K562 (cell line): ENCODE data around the gene C4A. TPM values are rescaled to one million over a fixed set of nuclear protein-coding genes. Genes with fewer than 3 reads are reported as not detected.
A peak's percentile ranks its signal among the peaks of the same experiment; 100 is the strongest.
"Not testable (repeated sequence)": the region's sequence is repeated elsewhere in the genome, so short reads cannot be mapped to it uniquely, and the experiment has no call there.

Experiments used
- ATAC-seq: fragments of 200-7000 bp; cut with Tn5 transposase; 3 replicates; pipeline ENCODE4 v1.9.1; 2020; ENCODE audit warnings: moderate library complexity
- BruUV-seq: library from RNA; stranded (reverse); fragments of 400-500 nt; replicated peaks from 2 replicates; lab custom pipeline; 2021; lab: Mats Ljungman, UMichigan
- CTCF ChIA-PET: fragments of 300-600 bp; formaldehyde crosslinking; extraction: SDS; loops from one replicate; lab custom pipeline; 2021; ENCODE audit warnings: low intra/inter-chr PET ratio; lab: Yijun Ruan, JAX
- POLR2A ChIA-PET: fragments of 300-600, 350-650 bp; sonication (Branson Sonifier 250); formaldehyde crosslinking; extraction: SDS; loops from one replicate; lab custom pipeline; 2021; ENCODE audit warnings: antibody characterized with exemption, inconsistent platforms; lab: Yijun Ruan, JAX
- DNase-seq, 4 experiments: peaks; one replicate each; pipeline versions ENCODE4 v3.0.0 to v3.0.0-alpha.2; 2011 to 2018; ENCODE audit warnings: low spot score in 3 of 4, mixed read lengths in 3 of 4; ENCODE audit errors: extremely low read depth in 1 of 4
- FAIRE-seq: peaks from 2 replicates; lab custom pipeline; 2011; peaks lifted over from hg19 to GRCh38; lab: Jason Lieb, UNC
- H2AFZ ChIP-seq: 2 replicates; pipeline ENCODE4 v1.6.0; 2011; ENCODE audit warnings: low read depth, low read length, control low read depth, inconsistent platforms
- H3K27ac ChIP-seq: fragments of 200-600 bp; 3 replicates; pipeline ENCODE4 v1.8.0; 2011; ENCODE audit warnings: low read depth, mild to moderate bottlenecking, control low read depth, inconsistent platforms, low read length, moderate library complexity, mixed read lengths; ENCODE audit errors: extremely low read depth
- H3K27me3 ChIP-seq, 2 experiments: fragments of 300-600 bp in 1 of 2; 2 replicates in 1 of 2; 3 replicates in 1 of 2; pipeline versions ENCODE4 v1.6.0 to v1.8.0; 2011; ENCODE audit warnings: inconsistent platforms in 2 of 2, low read length in 2 of 2, mild to moderate bottlenecking in 1 of 2, mixed read lengths in 1 of 2, moderate library complexity in 1 of 2; ENCODE audit not compliant: control insufficient read depth in 2 of 2, insufficient read depth in 2 of 2
- H3K36me3 ChIP-seq: fragments of 300-600 bp; 3 replicates; pipeline ENCODE4 v1.8.0; 2011; ENCODE audit warnings: mild to moderate bottlenecking, low read length, inconsistent platforms; ENCODE audit not compliant: control insufficient read depth, insufficient read depth
- H3K4me1 ChIP-seq, 2 experiments: fragments of 200-600 bp in 1 of 2; replicated peaks in 1 of 2; 2 replicates in 1 of 2; 3 replicates in 1 of 2; pipeline versions ENCODE4 v1.5.1 to v1.8.0; 2011; ENCODE audit warnings: inconsistent platforms in 2 of 2, low read length in 2 of 2, mild to moderate bottlenecking in 1 of 2, mixed read lengths in 1 of 2, moderate library complexity in 1 of 2; ENCODE audit not compliant: control insufficient read depth in 2 of 2, insufficient read depth in 2 of 2
- H3K4me2 ChIP-seq: 2 replicates; pipeline ENCODE4 v1.6.1; 2011; ENCODE audit warnings: low read length, control low read depth, inconsistent platforms, mixed read lengths; ENCODE audit not compliant: insufficient read depth
- H3K4me3 ChIP-seq: fragments of 200-600 bp; sonication (generic), shearing (Covaris generic); 2 replicates; pipeline ENCODE4 v1.5.1; 2016; ENCODE audit warnings: control low read depth, inconsistent platforms
- H3K79me2 ChIP-seq: fragments of 200-600 bp; 3 replicates; pipeline ENCODE4 v1.8.0; 2011; ENCODE audit warnings: low read length, inconsistent platforms; ENCODE audit not compliant: control insufficient read depth, insufficient read depth
- H3K9ac ChIP-seq, 2 experiments: 2 replicates each; pipeline versions ENCODE4 v1.6.0 to v1.6.1; 2011; ENCODE audit warnings: low read depth in 2 of 2, low read length in 2 of 2, control low read depth in 1 of 2, inconsistent platforms in 1 of 2, mild to moderate bottlenecking in 1 of 2, mixed read lengths in 1 of 2; ENCODE audit not compliant: insufficient read depth in 1 of 2
- H3K9me1 ChIP-seq: one replicate; pipeline ENCODE4 v1.6.0; 2011; ENCODE audit warnings: inconsistent platforms, mild to moderate bottlenecking, low read length, moderate library complexity; ENCODE audit not compliant: control insufficient read depth, insufficient read depth
- H3K9me3 ChIP-seq: replicated peaks from 2 replicates; pipeline ENCODE4 v1.5.1; 2011; ENCODE audit warnings: low read depth, low read length, inconsistent platforms; ENCODE audit not compliant: control insufficient read depth, insufficient read depth
- H4K20me1 ChIP-seq: replicated peaks from 2 replicates; pipeline ENCODE4 v1.6.1; 2011; ENCODE audit warnings: low read length, inconsistent platforms, mixed read lengths; ENCODE audit not compliant: control insufficient read depth, insufficient read depth
- DACH1 ChIP-seq: fragments of 450-650 bp; IDR thresholded peaks from 2 replicates; pipeline ENCODE4 v1.6.1; 2018; ENCODE audit not compliant: partially characterized antibody
- KDM1A ChIP-seq, 2 experiments: fragments of 450-650 bp; IDR thresholded peaks; 2 replicates each; pipeline ENCODE4 v1.6.1; 2016; ENCODE audit warnings: mild to moderate bottlenecking in 2 of 2
- SMARCA5 ChIP-seq: fragments of 450-650 bp; IDR thresholded peaks from 2 replicates; pipeline ENCODE4 v1.6.1; 2016
- TAF9B ChIP-seq: fragments of 450-650 bp; IDR thresholded peaks from 2 replicates; pipeline ENCODE4 v1.6.1; 2018; ENCODE audit warnings: mild to moderate bottlenecking; ENCODE audit not compliant: partially characterized antibody
- TBL1XR1 ChIP-seq, 2 experiments: IDR thresholded peaks; 2 replicates each; pipeline ENCODE4 v1.6.1; 2012; ENCODE audit warnings: improper control_type of control experiment in 2 of 2, low read length in 2 of 2, mild to moderate bottlenecking in 1 of 2
- ZEB2 ChIP-seq: fragments of 450-650 bp; IDR thresholded peaks from 2 replicates; pipeline ENCODE4 v1.6.1; 2016
- WGBS: fragments of 100-300 bp; shearing (Covaris generic); methylation state at CpG from one replicate; pipeline ENCODE4 v1.1.6; 2016; ENCODE audit warnings: low coverage, mixed read lengths; ENCODE audit not compliant: insufficient coverage; ENCODE audit errors: missing lambda C conversion rate; 5-methylcytosine and 5-hydroxymethylcytosine counted together
- in situ Hi-C: fragments of 300-500 bp; cut with MboI; formaldehyde crosslinking; loops from 4 replicates; pipeline ENCODE4 v1.15.0; 2018; ENCODE audit warnings: inconsistent platforms, mixed read lengths
- intact Hi-C: fragments of 100-400 bp; cut with micrococcal nuclease; formaldehyde crosslinking; loops from 2 replicates; pipeline ENCODE4 v1.14.2; 2022
- polyA plus RNA-seq, 8 experiments: library from polyadenylated mRNA; depleted of rRNA in 4 of 8; stranded (reverse) in 5 of 8; unstranded in 3 of 8; fragments of >200 nt; fragmentation: Nextera tagmentation in 2 of 8; fragmentation: Illumina TruSeq in 1 of 8; extraction: Ambion mirVana in 2 of 8; extraction: Trizol in 1 of 8; gene quantifications; 2 replicates each; pipeline versions ENCODE4 v1.2.1 to v1.2.3, GENCODE V29; 2011 to 2014; ENCODE audit warnings: inconsistent platforms in 1 of 8, missing spikeins in 1 of 8
- total RNA-seq, 7 experiments: library from RNA; depleted of rRNA in 6 of 7; stranded (reverse); fragments of >200 nt in 6 of 7; fragmentation: Illumina TruSeq in 2 of 7; extraction: Trizol in 2 of 7; gene quantifications; 2 replicates each; pipeline versions ENCODE4 v1.2.1 to v1.2.3, GENCODE V29; 2011 to 2021; ENCODE audit warnings: low replicate concordance in 1 of 7
- TF ChIP-seq, protein P1 (sequence below), 2 experiments: fragments of 450-650 bp; IDR thresholded peaks; 2 replicates each; pipeline ENCODE4 v1.6.1; 2016
- TF ChIP-seq, protein P2 (sequence below): fragments of 150-350 bp; conservative IDR thresholded peaks from 2 replicates; pipeline ENCODE4 v1.6.1; 2014; ENCODE audit warnings: low read length
- TF ChIP-seq, protein P3 (sequence below): fragments of 450-650 bp; IDR thresholded peaks from 2 replicates; pipeline ENCODE4 v1.6.1; 2018; ENCODE audit warnings: mild to moderate bottlenecking, low read depth; ENCODE audit not compliant: partially characterized antibody

C4A gene
- total and polyA plus RNA-seq, 9 of the 15 experiments (the other 6 are each of a cell fraction or from before 2014, with no cell fraction given), result 0.27 to 7.6 (median 5.0) TPM

DNA sequence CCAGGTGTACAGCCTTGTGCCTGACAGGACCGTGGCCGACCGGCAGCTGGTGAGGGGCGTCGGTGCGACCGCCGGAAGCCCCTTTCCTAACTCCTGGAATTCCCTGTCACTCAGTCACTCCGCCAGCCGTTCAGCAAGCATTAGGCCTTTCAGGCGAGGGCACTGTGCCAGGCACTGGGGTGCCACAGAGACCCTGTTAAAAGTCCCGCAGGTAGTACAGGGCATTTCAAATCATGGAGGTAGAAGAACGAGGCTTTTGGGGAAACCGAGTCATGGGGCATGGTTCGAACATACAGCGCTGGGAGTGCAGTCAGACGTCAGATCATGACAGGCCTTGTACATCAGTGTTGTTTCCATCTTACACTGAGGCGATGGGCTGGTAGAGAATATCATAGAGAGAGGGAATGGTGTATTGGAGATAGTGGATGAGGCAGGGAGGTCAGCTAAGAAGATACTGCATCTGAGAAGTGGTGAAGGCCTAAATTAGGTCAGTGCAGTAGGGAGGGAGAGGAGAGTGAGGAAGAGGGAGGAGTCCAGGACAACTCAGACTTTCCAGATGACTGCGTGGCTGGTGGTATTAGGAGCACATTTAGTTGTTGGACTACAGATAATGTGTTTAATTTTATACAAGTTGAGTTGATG, 9.0 kb upstream of the C4A start (continued):
- TF ChIP-seq, protein P1, sequence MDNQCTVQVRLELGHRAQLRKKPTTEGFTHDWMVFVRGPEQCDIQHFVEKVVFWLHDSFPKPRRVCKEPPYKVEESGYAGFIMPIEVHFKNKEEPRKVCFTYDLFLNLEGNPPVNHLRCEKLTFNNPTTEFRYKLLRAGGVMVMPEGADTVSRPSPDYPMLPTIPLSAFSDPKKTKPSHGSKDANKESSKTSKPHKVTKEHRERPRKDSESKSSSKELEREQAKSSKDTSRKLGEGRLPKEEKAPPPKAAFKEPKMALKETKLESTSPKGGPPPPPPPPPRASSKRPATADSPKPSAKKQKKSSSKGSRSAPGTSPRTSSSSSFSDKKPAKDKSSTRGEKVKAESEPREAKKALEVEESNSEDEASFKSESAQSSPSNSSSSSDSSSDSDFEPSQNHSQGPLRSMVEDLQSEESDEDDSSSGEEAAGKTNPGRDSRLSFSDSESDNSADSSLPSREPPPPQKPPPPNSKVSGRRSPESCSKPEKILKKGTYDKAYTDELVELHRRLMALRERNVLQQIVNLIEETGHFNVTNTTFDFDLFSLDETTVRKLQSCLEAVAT (IDR thresholded peaks at IDR 0.05), result peak; percentile 28 to 74; a peak in 2 of 4 replicates
- TF ChIP-seq SMARCA5, result peak; percentile 77
- TF ChIP-seq KDM1A (IDR thresholded peaks at IDR 0.05), result peak in 1 of 2 experiments; percentile 44; a peak in 1 of 4 replicates
- TF ChIP-seq TBL1XR1 (IDR thresholded peaks at IDR 0.05; ENCODE audit: low read length in 2 of 2), result no peak
- TF ChIP-seq DACH1, result no peak
- TF ChIP-seq, protein P2, sequence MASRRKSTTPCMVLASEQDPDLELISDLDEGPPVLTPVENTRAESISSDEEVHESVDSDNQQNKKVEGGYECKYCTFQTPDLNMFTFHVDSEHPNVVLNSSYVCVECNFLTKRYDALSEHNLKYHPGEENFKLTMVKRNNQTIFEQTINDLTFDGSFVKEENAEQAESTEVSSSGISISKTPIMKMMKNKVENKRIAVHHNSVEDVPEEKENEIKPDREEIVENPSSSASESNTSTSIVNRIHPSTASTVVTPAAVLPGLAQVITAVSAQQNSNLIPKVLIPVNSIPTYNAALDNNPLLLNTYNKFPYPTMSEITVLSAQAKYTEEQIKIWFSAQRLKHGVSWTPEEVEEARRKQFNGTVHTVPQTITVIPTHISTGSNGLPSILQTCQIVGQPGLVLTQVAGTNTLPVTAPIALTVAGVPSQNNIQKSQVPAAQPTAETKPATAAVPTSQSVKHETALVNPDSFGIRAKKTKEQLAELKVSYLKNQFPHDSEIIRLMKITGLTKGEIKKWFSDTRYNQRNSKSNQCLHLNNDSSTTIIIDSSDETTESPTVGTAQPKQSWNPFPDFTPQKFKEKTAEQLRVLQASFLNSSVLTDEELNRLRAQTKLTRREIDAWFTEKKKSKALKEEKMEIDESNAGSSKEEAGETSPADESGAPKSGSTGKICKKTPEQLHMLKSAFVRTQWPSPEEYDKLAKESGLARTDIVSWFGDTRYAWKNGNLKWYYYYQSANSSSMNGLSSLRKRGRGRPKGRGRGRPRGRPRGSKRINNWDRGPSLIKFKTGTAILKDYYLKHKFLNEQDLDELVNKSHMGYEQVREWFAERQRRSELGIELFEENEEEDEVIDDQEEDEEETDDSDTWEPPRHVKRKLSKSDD, result no peak
- TF ChIP-seq, protein P3, sequence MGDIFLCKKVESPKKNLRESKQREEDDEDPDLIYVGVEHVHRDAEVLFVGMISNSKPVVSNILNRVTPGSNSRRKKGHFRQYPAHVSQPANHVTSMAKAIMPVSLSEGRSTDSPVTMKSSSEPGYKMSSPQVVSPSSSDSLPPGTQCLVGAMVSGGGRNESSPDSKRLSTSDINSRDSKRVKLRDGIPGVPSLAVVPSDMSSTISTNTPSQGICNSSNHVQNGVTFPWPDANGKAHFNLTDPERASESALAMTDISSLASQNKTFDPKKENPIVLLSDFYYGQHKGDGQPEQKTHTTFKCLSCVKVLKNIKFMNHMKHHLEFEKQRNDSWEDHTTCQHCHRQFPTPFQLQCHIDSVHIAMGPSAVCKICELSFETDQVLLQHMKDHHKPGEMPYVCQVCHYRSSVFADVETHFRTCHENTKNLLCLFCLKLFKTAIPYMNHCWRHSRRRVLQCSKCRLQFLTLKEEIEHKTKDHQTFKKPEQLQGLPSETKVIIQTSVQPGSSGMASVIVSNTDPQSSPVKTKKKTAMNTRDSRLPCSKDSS, result no peak
- TF ChIP-seq TAF9B, result peak; percentile 11
- TF ChIP-seq ZEB2, result 0 out of 2 replicates have a peak, but pooled peaks have one; percentile 29

DNA sequence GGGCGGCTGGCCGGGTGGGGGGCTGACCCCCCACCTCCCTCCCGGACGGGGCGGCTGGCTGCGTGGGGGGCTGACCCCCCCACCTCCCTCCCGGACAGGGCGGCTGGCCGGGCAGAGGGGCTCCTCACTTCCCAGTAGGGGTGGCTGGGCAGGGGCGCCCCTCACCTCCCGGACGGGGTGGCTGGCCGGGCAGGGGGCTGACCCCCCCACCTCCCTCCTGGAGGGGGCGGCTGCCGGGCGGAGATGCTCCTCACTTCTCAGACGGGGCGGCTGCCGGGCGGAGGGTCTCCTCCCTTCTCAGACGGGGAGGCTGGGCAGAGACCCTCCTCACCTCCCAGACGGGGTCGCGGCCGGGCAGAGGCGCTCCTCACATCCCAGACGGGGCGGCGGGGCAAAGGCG, 5.8 kb upstream of the C4A start:
- H3K36me3 ChIP-seq, result peaks cover 22% of the 10 kb centered on the region
- H3K27ac ChIP-seq, H3K27me3 ChIP-seq, H3K9me1 ChIP-seq, H3K9me3 ChIP-seq, POLR2A ChIA-PET, ATAC-seq, DNase-seq, H4K20me1 ChIP-seq, H3K4me2 ChIP-seq, H3K4me3 ChIP-seq, H3K9ac ChIP-seq, FAIRE-seq, CTCF ChIA-PET, in situ Hi-C loops, H2AFZ ChIP-seq, BruUV-seq: not testable (repeated sequence)
- H3K79me2 ChIP-seq, result peaks cover 46% of the 10 kb centered on the region
- intact Hi-C loops, result loop anchor here (10.0 kb wide), 1 partner anchor 241 kb away; the partner anchor contains the start of gene CLIC1
- WGBS, result 99% methylated on average over 9 of the region's 30 CpGs
- peaks cover 53 to 57% of the 10 kb centered on the region in 2 experiments for H3K4me1 ChIP-seq
